OCI-M2 (cell line): ENCODE results near the gene ANKRD30BL.
"Not testable (repeated sequence)": the region's sequence is repeated elsewhere in the genome, so short reads cannot be mapped to it uniquely, and the experiment has no call there.

Source experiments
- DNase-seq: peaks from one replicate; lab custom pipeline; 2025; ENCODE audit not compliant: unreplicated experiment; lab: John Stamatoyannopoulos, UW

ANKRD30BL gene

GRCh38 chr2:132161161-132162124 is at the start of gene ANKRD30BL:
ANKRD30BL (minus strand) TSS chr2:132161952; CDS start chr2:132161705, 247 bp downstream.
- not testable (repeated sequence) for DNase-seq

DNA sequence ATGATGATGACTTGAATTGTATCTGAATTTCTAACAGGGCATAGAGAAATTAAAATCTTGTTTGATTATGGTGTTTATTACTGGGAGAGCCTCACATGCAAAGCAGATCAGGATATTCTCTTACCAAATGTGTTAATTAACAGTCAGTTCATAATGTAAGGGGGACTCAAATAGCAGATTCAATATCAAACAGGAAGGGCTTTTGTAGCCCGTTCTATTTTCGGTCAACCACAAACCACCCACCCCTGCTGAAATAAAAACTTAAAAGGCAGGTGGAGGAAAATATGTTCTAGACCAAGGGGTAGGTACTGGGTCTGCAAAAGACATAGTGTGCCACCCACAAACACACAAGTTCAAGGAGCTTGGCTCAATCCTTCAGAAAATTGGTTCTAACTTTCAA is 41.1 kb upstream of the ANKRD30BL start:
- DNase-seq, result not testable (repeated sequence)

DNA sequence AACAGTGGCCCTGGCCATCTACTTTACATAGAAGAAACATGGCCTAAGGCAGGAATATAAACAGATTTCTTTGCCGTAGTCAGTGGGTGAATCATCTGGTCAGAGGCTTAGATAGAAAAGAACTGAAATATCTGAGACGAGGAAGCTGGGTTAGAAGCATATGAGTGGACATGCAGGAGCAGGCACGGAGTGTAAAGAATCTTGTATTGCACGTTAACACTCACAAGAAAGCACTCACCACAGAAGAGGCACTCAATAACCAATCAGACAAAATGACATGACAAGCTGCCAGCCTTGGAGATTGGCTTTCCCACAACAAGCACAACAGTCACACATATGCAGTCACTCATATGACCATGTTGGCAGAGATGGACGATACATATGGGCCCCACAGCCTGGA is 31.1 kb upstream of the ANKRD30BL start:
- not testable (repeated sequence) for DNase-seq

- DNase-seq, result not testable (repeated sequence)
Measured at GRCh38 chr2:132167100-132167499, 5.3 kb upstream of the ANKRD30BL start.

GRCh38 chr2:132162125-132162660 is 441 bp upstream of the ANKRD30BL start:
- not testable (repeated sequence) for DNase-seq

GRCh38 chr2:132146774-132147173 is 15.0 kb downstream of the ANKRD30BL start:
- DNase-seq, result not testable (repeated sequence)
